ENCODE results near the gene NUDT12.

The NUDT12 gene

GRCh38 chr5:103590221-103590620 is 27.6 kb upstream of the NUDT12 start:
- no peak for DNase-seq (ENCODE audit: low spot score)
- TF ChIP-seq CTCF (IDR thresholded peaks at IDR 0.05; ENCODE audit: extremely low read depth, missing control alignments) = no peak

- no peak for DNase-seq (ENCODE audit: low spot score)
- TF ChIP-seq CTCF (IDR thresholded peaks at IDR 0.05; ENCODE audit: extremely low read depth, missing control alignments) = no peak
Observed at GRCh38 chr5:103589776-103590175, 27.2 kb upstream of the NUDT12 start.

GRCh38 chr5:103589357-103589756 is 26.8 kb upstream of the NUDT12 start:
- no peak for DNase-seq (ENCODE audit: low spot score)
- no peak for TF ChIP-seq CTCF (IDR thresholded peaks at IDR 0.05; ENCODE audit: extremely low read depth, missing control alignments)

GRCh38 chr5:103587185-103587748 is 24.7 kb upstream of the NUDT12 start:
- TF ChIP-seq CTCF (IDR thresholded peaks at IDR 0.05; ENCODE audit: extremely low read depth, missing control alignments) = no peak
- DNase-seq (ENCODE audit: low spot score) = no peak

GRCh38 chr5:103582364-103582763 is 19.8 kb upstream of the NUDT12 start:
- TF ChIP-seq CTCF (IDR thresholded peaks at IDR 0.05; ENCODE audit: extremely low read depth, missing control alignments) = peak; percentile 15
- no peak for DNase-seq (ENCODE audit: low spot score)

GRCh38 chr5:103573411-103573810 is 10.8 kb upstream of the NUDT12 start:
- no peak for TF ChIP-seq CTCF (IDR thresholded peaks at IDR 0.05; ENCODE audit: extremely low read depth, missing control alignments)
- DNase-seq (ENCODE audit: low spot score) = no peak

GRCh38 chr5:103572454-103572853 is 9.9 kb upstream of the NUDT12 start:
- TF ChIP-seq CTCF (IDR thresholded peaks at IDR 0.05; ENCODE audit: extremely low read depth, missing control alignments) = no peak
- no peak for DNase-seq (ENCODE audit: low spot score)

All from GM20000 (cell line).